Heart left ventricle (tissue), 16 donors: ENCODE results near the gene DNM3. TPM values are rescaled to one million over a fixed set of nuclear protein-coding genes. Genes with fewer than 3 reads are reported as not detected.

ENCODE experiments used
- ATAC-seq, 4 donors: fragments of 200-7000 bp; cut with Tn5 transposase; one replicate each; pipeline ENCODE4 v1.9.1; 2020 to 2022; ENCODE audit warnings: moderate library complexity in 4 of 4, mild to moderate bottlenecking in 3 of 4, moderate number of reproducible peaks in 1 of 4
- DNase-seq, 5 donors: peaks; one replicate each; pipeline ENCODE4 v3.0.0-alpha.2; 2020
- H3K27ac ChIP-seq, 12 donors: fragments of 200-600 bp; sonication (generic) in 4 of 12; one replicate each; pipeline versions ENCODE4 v1.5.0 to v1.8.0; 2016 to 2022; ENCODE audit warnings: mild to moderate bottlenecking in 2 of 12
- H3K27me3 ChIP-seq, 9 donors: fragments of 200-600 bp; sonication (generic) in 2 of 9; one replicate each; pipeline versions ENCODE4 v1.5.1 to v1.8.0; 2016 to 2022; ENCODE audit warnings: mild to moderate bottlenecking in 3 of 9
- H3K36me3 ChIP-seq, 9 donors: fragments of 200-600 bp; sonication (generic) in 2 of 9; one replicate each; pipeline versions ENCODE4 v1.5.0 to v1.8.0; 2018 to 2022; ENCODE audit warnings: mild to moderate bottlenecking in 2 of 9
- H3K4me1 ChIP-seq, 12 donors: fragments of 200-600 bp; sonication (generic) in 4 of 12; one replicate each; pipeline versions ENCODE4 v1.5.0 to v1.8.0; 2016 to 2022; ENCODE audit warnings: mild to moderate bottlenecking in 3 of 12
- H3K4me3 ChIP-seq, 12 donors: fragments of 200-600 bp; sonication (generic) in 4 of 12; one replicate each; pipeline versions ENCODE4 v1.5.0 to v1.8.0; 2017 to 2022; ENCODE audit warnings: mild to moderate bottlenecking in 9 of 12, moderate library complexity in 4 of 12
- H3K9me3 ChIP-seq, 12 donors: fragments of 200-600 bp; sonication (generic) in 4 of 12; one replicate each; pipeline versions ENCODE4 v1.5.0 to v1.8.0; 2016 to 2022; ENCODE audit warnings: mild to moderate bottlenecking in 1 of 12
- CTCF ChIP-seq, 12 donors: fragments of 200-600 bp; sonication (generic) in 4 of 12; IDR thresholded peaks; one replicate each; pipeline versions ENCODE4 v1.5.0 to v1.8.0; 2018 to 2022; ENCODE audit warnings: antibody characterized with exemption in 12 of 12, mild to moderate bottlenecking in 5 of 12
- POLR2A ChIP-seq, 2 donors: fragments of 450-650 bp; IDR thresholded peaks; one replicate each; pipeline ENCODE4 v1.6.1; 2017; ENCODE audit warnings: antibody characterized with exemption in 2 of 2, mild to moderate bottlenecking in 2 of 2, moderate library complexity in 2 of 2
- WGBS, 4 donors: extraction: QIAGEN DNeasy Blood & Tissue Kit in 2 of 4; methylation state at CpG; one replicate each; pipeline versions ENCODE4 v1.1.5 to v1.1.7; 2013 to 2018; 5-methylcytosine and 5-hydroxymethylcytosine counted together
- intact Hi-C, 10 donors: fragments of 100-400 bp; cut with DNase I; formaldehyde crosslinking; loops; one replicate each; pipeline versions ENCODE4 v1.11.1 to v1.14.2; 2022
- polyA plus RNA-seq, 2 donors: library from polyadenylated mRNA; stranded (reverse); fragments of 200-250 nt; gene quantifications; one replicate each; pipeline ENCODE4 v1.2.3, GENCODE V29; 2013
- total RNA-seq, 9 donors: library from RNA; depleted of rRNA in 2 of 9; stranded (reverse); fragments of >200 nt in 2 of 9; fragmentation: NEBNext Ultra II Directional in 3 of 9; extraction: Animal tissue kit (Norgen Biotek cat#: 25700) in 3 of 9; gene quantifications; one replicate each; pipeline versions ENCODE4 v1.1.0 to v1.2.4, GENCODE V29; 2016 to 2023
- donor health status: ischemic (EF 13 %, LVEDD 7.1; RV severe dilation, severe dysfunction).
- donor health status: healthy with polysubstance abuse.
- donor health status: DM: no; HTN: yes; CAD: no.
- donor health status: DM: no; HTN: no; CAD: no.
- donor health status: ischemic (EF 25% LVEDD 6.9; RV normal size, moderate dysfunction).
- donor health status: ischemic (EF 25% LVEDD 5.7; RV mildly dilated, moderate dysfunction).
- donor health status: healthy.
- donor health status: DM: yes; HTN: yes; CAD: no.
- donor health status: ischemic (EF 35%, LVEDD 5.7; RV mildly dilated, moderate dysfunction).
- donor health status: nonischemic (EF 11% LVEDD 7.7; RV severe dilation, severe dysfunction).
- donor health status: DM: yes; HTN: yes; CAD: no.
- donor health status: PGD.
- donor health status: ischemic (EF 29% LVEDD 5.4; RV normal size, mild dysfunction).
- donor health status: nonischemic (EF 23%, LVEDD 6.1; RV moderate dilation, normal function).

Gene DNM3
- total and polyA plus RNA-seq, 11 donors: 0.44 to 3.9 (median 1.9) TPM

- Histone ChIP-seq H3K27me3 (no peaks in the 10 kb centered on the region), H3K27ac (no peak overlapping the region), H3K36me3 (no peaks in the 10 kb centered on the region), H3K4me1 (peaks cover 0 to 25% (median 9%) of the 10 kb centered on the region in 12 donors), H3K9me3 (no peaks in the 10 kb centered on the region), H3K4me3 (no peak overlapping the region)
- intact Hi-C loops: loop anchor here in 1 of 10 donors (10.0 kb wide), 1 partner anchor 73 kb away; the partner anchor contains the start of gene DNM3
- ATAC-seq (no peak), DNase-seq (no peak)
- TF ChIP-seq POLR2A (IDR thresholded peaks at IDR 0.05): no peak
- TF ChIP-seq CTCF (IDR thresholded peaks at IDR 0.05): no peak
- 80 to 90% (median 87%) methylated on average over 1 of the region's 1 CpG for WGBS, 4 donors
Measured at GRCh38 chr1:171917331-171917730, 76.0 kb downstream of the DNM3 start.

- Histone ChIP-seq H3K27ac (no peak overlapping the region), H3K4me1 (peaks cover 0 to 11% (median 0%) of the 10 kb centered on the region in 12 donors), H3K27me3 (no peaks in the 10 kb centered on the region), H3K4me3 (no peak overlapping the region), H3K9me3 (no peaks in the 10 kb centered on the region), H3K36me3 (no peaks in the 10 kb centered on the region)
- 69 to 75% (median 72%) methylated on average over 5 of the region's 5 CpGs for WGBS, 4 donors
- DNase-seq: no peak
- intact Hi-C loops: loop anchor here in 1 of 10 donors (10.0 kb wide), 1 partner anchor 75 kb away; the partner anchor contains the start of gene DNM3
- no peak for ATAC-seq
- TF ChIP-seq CTCF (IDR thresholded peaks at IDR 0.05): no peak
- no peak for TF ChIP-seq POLR2A (IDR thresholded peaks at IDR 0.05)
Measured at GRCh38 chr1:171919891-171920887, 78.9 kb downstream of the DNM3 start.

GRCh38 chr1:171922999-171923398 is 81.7 kb downstream of the DNM3 start:
- intact Hi-C loops: no loop called here
- Histone ChIP-seq H3K27me3 (no peaks in the 10 kb centered on the region), H3K4me1 (peaks cover 0 to 11% (median 0%) of the 10 kb centered on the region in 12 donors), H3K27ac (no peak overlapping the region), H3K9me3 (no peaks in the 10 kb centered on the region), H3K4me3 (no peak overlapping the region), H3K36me3 (no peaks in the 10 kb centered on the region)
- ATAC-seq (no peak), DNase-seq (no peak)
- TF ChIP-seq CTCF (IDR thresholded peaks at IDR 0.05) (no peak), POLR2A (IDR thresholded peaks at IDR 0.05) (no peak)
- 80 to 90% (median 87%) methylated on average over 2 of the region's 2 CpGs for WGBS, 4 donors

- no peaks in the 10 kb centered on the region for H3K36me3 ChIP-seq
- DNase-seq (no peak), ATAC-seq (no peak)
- H3K9me3 ChIP-seq: no peaks in the 10 kb centered on the region
- intact Hi-C loops: no loop called here
- TF ChIP-seq POLR2A (IDR thresholded peaks at IDR 0.05) (no peak), CTCF (IDR thresholded peaks at IDR 0.05) (peak in 2 of 12 donors; percentile 26 to 37)
- H3K27ac ChIP-seq: no peak overlapping the region
- no peaks in the 10 kb centered on the region for H3K4me1 ChIP-seq
- H3K4me3 ChIP-seq: no peak overlapping the region
- 93 to 99% (median 96%) methylated on average over 2 of the region's 2 CpGs for WGBS, 4 donors
- no peaks in the 10 kb centered on the region for H3K27me3 ChIP-seq
Measured at GRCh38 chr1:171929121-171929520, 87.8 kb downstream of the DNM3 start.
